Amniotic stem cell (primary cell): ENCODE data around the gene MYO18B.

ENCODE experiments used
- DNase-seq: peaks from one replicate; lab custom pipeline; 2025; lab: John Stamatoyannopoulos, UW

Gene MYO18B

DNA sequence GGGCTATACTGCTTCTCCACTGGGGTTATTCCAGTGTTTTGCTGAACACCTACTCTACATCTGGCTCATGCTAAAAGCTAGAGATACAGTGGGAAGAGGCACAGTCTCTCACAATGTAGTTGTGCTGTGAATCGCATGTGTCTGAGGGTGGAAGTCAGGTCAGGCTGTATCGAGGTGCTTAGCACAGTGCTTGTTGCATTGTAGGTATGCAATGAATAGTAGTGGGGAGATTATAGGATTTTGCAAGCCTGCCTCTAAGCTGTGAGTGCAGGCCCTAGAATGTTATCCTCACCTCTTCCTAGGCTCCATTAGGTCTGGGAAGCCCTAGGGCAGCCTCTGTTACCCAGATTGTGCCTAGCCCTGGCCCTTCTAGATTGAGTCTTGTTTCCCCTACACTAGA is 37.4 kb downstream of the MYO18B start:
- DNase-seq = no peak

DNA sequence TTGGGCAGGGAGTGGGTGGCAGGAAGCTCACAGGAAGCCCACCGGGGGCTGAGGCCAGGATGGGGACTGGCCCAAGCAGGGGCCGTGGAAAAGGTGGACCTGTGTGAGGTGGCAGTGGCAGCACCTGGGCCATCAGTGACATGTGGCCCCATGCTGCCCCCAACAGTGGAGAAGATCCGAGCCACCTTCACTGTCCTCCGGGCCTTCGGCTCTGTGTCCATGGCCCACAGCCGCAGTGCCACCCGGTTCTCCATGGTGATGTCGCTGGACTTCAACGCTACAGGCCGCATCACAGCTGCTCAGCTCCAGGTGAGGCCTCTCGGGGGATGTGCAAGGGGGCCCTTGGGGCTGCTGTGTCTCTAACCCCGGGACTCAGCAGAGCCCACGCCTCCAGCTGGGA is 37.9 kb downstream of the MYO18B start:
- no peak for DNase-seq

DNA sequence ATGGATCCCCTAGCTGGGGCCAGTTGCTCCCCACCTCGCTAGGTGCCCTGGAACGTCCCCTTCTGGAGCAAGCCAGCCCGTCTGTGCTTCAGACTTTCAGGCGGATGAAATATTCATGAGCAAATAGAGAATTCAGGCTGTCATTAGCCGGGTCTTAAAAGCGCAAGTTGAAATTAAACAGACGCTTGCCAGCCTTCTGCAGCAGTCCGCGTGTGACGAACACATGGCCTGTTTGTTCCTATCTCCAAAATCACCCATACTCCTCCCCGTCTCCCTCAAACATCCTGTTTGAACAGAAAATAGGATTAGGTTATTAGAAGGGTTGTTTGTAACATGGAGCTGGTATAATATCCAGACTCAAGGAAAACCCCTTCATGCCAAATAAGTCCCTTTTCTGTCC is 38.7 kb downstream of the MYO18B start:
- DNase-seq = no peak

DNA sequence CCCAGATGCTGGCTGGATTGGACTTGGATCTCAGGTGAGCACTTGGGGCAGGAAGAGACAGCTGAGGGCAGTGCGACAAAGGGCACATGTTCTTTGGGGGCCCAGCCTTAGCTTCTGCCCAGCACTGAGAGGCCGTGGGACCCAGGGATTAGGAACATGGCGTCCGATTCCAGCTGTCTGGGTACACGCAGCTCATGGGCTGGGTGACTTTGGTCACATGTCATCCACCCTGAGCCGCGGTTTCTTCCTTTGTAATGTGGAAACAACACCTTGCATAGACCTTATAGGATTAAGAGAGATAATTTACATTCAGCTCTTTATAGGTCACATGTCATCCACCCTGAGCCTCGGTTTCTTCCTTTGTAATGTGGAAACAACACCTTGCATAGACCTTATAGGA is 39.8 kb downstream of the MYO18B start:
- no peak for DNase-seq

DNA sequence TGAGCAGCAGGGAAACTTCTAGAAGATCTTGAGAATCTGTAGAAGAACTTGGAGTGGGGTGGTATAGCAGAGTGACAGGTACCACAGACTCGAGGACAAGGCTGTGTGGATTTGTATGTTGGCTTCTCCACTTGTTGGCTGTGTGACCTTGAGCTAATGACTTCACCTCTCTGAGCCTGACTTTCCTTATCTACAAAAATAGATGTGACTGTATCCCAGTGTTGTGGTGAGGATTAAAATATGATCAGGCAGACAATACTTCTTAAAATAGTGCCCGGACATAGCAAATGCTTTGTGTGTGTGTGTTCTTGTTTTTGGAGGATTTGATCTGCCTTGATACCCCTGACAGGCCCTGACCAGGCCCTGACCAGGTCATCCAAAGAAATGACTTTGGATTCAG is 40.8 kb downstream of the MYO18B start:
- no peak for DNase-seq

DNA sequence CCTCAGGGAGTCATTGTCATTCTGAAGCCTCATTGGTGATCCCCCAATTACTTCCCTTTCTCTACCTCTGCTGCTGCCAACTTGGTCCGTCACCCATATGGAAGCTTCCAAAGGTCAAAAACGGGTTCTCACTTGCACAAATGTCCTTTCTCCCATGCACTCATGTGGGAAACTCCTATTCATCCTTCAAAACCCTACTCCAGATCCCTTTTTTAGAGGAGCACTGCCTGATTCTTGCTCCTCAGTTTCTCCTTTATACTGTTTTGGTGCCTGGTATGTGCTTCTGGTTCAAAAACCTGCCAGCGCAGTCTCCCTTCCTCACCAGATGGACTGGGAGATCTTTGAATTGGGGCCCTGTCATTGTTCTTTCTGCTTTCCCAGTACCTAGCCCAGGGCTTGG is 41.9 kb downstream of the MYO18B start:
- DNase-seq = no peak

DNA sequence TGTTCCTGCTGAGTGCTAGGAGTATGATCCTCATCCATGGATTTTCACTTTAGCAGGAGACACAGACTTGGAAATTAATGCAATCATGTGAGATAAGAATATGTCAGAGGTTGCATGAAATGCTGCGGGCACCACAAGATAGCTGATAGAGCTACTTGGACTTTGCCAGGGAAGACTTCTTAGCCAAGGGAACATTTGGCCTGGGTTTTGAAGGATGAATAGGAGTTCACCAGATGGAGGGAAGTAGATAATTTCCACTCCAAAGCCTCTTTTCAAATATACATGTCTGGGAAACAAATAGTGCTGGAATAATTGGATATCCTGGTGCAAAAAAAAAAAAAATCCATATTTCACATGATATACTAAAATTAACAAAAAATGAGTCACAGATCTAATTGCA is 44.2 kb downstream of the MYO18B start:
- DNase-seq = no peak

DNA sequence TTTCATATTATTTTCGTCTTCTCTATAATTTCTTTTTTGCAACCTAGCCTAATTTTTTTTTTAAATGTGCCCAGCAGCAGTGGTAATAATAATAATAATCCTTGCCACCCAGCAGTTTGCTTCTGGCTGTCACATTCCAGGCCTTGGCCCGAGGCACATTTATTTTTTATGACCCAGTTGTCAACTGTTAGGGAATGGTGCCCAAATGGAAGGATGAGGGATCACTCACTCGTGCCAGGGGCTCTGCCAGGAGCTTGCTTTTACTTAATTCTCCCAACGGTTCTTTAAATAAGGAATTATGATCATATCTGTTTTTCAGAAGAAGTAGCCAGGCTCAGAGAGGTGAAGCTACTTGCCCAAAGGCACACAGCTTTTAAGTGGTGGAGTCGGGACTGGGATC is 49.6 kb downstream of the MYO18B start:
- no peak for DNase-seq

DNA sequence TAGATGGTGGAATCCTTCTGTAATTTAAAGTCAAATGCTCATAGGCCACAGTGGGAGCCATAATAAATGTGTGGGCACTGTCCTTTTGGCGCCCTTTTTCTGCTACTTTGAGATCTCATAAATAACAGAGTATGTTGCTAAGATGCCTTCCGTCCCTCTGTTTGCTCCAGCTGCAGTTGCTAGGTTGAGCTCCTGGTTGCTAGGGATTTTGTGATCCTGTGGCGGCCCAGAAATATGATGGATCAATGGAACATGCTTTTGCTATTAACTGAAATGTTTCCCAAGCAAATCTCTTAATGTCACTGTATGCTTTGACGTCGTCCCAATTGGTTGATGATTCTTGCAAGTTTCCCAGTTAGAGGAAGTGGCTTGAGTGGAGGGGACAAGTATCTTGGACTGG is 53.5 kb downstream of the MYO18B start:
- no peak for DNase-seq

DNA sequence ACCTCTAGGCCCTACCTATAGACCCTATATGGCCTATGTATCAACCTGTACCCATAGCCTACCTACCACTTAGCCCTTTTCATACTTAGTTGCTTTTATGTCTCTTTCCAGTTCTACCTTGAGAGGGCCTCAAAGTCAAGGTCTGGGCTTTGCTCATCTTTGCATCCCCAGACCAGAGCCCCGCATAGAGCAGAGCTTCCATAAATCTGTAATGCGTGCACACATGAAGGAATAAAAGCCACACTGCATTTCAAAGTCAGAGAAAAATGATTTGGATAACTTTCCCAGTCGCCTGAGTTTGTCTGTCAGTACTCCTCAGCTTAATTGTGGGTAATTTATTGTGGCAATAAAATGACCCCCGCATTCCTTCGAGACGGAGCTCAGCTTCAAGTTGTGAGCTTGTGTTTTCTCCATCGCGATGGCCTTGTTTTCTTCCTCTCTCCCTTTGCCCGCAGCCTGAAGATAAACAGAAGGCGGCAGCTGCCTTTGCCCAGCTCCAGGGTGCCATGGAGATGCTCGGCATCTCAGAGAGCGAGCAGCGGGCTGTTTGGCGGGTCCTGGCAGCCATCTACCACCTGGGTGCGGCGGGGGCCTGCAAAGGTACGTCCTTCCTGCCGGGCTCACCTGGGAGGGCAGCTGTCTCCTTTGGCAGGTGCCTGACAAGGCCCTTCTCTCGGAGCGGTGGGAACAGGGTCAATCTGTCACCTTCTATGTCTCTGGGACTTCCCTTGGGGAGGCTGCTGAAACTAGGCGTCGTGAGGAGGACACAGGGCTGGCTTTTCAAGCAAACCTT is 55.7 kb downstream of the MYO18B start:
- no peak for DNase-seq

DNA sequence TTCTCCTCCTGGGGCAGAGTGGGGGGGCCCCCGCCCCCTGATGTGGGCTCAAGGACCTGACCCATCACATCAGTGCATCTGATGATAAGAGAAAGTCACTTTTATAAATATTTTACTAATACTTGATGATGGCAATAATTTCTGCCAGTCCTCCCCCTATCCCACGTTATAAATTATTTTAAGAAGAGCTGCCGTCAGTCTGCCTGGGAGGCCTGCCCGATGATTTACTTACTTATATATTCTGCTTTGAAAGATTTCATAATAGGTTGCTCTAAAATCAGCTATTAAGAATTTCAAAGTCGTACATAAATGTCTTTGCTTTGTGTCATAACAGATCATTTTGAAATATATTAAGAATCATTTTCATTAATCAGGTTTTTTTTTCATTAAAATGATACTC is 58.8 kb downstream of the MYO18B start:
- DNase-seq = no peak

DNA sequence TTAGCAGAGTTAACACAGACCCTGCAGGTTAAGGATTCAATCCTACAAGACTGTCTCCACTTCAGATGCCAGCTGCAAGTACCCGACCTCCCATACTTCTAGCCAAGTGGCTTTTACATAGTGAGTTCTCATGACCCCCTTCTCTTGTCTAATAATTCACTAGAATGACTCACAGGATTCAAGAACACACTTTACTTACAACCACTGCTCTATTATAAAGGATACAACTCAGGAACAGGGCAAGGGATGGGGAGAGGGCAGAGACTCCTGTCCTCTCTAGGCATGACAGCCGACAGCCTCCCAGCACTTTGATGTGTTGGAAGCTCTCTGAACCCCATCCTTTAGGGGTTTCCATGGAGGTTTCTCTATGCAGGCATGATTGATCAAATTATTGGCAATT is 60.0 kb downstream of the MYO18B start:
- DNase-seq = no peak

DNA sequence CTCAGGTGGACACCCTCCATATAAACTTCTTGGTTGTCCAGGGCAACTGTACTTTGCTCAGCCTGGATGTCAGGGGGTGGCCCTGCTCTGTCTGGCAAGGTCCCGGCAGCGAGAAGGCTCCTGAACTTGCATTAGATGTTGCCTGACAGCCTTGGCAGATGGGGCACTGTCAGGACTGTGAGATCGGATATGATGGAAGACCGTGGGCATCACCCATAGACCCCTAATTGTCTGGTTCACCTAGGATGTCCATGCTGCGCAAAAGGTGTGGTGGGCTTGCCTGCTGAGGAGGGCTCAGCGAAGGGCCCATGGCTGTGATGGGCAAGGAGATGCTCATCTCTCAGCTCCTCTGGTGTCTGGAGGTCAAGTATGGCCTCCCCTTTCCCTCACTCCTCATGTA is 62.7 kb downstream of the MYO18B start:
- DNase-seq = no peak

DNA sequence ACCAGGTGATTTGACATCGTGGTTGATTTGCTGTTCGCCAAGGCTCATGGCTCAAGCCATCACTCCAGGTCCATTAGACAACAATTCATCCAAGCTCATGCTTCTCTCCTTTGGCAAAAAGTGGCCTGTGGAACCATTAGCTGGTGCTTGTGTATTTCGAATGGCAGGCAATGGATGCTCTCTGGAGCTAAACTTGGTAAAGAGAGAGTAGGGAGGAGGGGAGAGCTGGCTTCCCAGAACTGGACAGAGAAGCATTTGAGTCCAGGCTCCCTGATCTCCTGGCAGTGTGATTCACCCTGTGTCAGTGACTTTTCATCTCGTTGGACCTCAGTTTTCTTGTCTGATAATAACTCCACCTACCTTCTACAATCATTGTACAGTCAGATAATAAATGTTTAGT is 64.6 kb downstream of the MYO18B start:
- no peak for DNase-seq

DNA sequence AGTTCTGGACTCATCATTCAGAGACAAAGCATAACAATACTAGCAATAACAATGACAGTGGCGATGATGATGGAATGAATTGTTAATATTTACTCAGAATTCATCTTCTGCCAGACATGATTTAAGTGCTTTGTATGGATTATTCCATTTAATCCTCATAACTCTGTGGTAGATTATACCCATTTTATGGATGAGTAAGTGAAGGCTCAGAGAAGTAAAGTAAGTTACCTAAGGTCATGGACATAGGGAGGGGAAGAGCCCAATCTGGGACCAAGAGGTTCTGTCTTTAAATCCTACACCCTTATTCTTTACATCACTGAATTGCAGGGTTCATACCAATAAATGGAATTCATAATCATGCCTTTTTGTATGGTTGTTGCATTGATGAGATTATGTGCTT is 72.7 kb downstream of the MYO18B start:
- DNase-seq = no peak

DNA sequence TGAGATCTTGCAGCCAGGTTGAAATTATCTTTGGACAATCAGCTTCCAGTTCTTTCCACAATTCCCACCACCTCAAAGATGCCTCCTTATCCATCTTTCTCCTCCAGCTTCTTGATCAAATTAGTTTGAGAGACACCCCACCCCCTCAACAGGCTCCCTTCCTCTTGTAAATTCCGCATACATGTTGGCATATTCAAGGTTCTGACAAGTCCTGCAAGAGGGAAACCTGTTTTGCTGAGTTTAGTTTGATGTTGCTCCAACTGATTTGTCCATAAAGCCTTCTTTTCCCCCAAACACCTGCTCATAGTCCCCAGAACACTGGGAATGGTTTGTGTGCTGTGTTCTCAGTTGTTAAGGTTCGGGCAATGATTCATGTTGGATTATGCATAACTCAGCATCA is 73.6 kb downstream of the MYO18B start:
- no peak for DNase-seq

DNA sequence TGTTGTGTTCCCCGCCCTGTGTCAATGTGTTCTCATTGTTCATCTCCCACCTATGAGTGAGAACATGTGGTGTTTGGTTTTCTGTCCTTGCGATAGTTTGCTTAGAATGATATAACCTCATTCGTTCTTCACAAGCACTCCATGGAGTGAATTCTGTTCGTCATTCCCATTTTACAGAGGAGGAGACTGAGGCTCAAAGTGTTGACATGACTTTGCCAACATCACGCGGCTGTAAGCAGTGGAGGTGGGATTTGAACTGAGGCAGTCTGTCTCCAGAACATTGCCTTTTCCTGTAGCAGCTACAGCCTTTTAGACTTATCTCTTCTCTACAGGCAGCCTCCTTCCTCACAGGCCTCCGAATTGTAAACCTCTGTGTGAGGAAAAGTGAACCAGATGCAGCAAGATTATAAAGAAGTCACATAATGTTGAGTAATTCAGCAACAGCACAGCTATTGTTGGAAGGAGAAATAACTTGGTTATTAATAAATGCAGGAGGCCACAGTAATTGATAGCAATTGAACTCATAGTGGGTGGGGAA is 74.6 kb downstream of the MYO18B start:
- no peak for DNase-seq

DNA sequence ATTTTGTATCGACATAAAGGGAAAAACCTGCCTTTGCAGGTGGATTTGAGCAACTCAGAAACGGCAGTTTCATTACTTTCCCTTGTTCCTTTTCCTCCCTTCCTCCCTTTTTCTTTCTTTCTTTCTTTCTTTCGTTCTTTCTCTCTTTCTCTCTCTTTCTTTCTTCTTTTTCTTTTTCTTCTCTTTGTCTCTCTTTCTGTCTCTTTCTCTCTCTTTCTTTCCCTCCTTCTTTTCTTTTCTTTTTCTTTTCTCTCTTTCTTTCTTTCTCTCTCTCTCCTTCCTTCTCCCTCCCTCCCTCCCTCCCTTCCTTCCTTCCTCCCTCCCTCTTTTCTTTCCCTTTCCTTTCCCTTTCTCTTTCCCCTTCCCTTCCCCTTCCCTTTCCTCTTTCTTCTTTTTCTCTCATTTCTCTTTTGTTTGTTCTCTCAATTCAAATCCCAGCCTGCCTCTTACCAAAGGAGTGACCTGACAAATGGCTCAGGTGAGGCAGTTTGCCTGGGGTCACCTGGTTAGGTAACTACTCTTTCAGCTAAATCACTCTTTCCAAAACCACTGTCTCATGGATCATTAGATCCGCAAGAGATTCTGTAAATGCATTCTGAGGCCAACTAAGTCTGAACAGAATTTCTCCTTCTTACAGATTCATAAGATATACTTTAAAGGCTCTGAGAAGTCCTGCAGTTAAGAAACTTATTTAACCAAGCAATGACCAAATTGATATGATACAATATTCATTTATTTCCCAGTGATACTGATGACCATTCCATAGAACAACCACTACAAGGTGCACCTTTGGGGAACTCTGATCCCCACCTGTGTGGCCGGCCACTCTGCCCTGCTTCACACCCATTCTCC is 75.3 kb downstream of the MYO18B start:
- no peak for DNase-seq

DNA sequence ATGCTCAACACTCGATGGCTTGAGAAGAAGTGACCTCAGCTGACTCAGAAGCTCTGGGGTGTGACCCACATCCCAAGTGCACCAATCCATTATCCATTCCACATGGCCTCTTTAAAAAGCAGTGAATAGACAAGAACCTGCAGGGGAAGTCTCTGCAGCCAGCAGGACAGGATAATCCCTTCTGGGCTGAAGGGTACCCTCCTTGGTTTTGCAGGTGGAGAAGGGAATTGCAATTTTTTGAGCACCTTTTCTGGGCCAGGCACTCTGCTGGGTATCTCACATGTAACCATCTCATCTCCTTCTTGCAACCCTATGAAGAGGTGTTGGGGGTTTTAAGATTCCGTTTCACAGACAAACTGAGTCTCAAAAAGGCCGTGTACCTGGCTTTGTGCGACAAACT is 76.6 kb downstream of the MYO18B start:
- no peak for DNase-seq

DNA sequence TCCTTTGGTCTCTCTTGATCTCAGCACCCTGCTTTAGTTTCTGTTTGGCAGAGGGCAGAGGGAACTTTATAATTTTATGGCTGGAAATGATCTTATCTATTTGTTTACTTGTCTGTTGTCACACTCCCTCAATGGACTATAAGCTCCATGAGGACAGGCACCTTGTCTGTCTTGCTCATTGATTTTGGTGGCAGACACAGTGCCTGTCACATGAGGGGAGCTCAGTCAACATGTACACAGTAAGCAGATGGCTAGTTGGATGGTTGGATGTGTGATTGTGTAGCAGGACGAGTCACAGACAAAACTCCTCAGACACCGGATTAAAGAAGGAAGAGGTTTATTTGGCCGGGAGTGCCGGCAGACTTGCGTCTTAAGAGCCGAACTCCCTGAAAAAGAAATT is 80.4 kb downstream of the MYO18B start:
- DNase-seq = no peak

DNA sequence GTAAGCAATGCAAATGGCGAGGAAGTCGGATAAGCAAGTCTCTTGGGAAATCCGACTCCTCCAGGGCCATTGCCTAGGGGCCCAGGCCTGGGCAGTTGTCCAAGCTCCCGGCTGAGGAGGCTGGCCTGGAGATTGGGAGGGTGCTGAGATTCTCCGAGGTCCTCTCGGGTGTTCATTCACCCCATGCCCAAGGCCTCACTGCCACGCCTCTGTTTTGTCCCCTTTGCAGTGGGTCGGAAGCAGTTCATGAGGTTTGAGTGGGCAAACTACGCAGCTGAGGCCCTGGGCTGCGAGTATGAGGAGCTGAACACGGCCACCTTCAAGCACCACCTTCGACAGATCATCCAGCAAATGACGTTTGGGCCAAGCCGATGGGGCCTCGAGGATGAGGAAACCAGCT is 81.3 kb downstream of the MYO18B start:
- DNase-seq = no peak

DNA sequence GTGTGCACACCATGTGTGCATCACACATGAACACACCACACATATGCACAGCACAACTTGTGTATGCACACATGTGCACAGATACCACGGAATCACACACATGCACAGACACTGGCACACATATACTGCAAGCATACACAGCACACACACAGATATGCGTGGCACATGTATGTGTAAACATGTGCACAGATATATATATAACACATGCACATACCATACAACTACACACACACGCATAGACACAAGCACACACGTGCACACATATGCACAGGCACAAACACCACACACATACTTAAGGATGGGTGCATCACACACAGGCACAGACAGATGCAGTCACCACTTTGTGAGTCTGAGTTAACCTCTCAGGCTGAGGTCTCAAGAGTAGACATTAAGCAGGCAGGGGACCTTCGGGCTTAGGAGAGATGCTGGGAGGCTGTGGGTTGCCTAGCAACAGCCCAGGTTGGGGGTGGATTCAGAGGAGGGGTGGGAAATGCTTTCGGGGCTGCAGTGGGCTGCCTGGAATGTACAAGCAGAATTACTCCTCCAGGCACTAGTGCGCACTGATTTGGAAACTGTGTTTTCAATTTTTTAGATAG is 82.9 kb downstream of the MYO18B start:
- DNase-seq = no peak

DNA sequence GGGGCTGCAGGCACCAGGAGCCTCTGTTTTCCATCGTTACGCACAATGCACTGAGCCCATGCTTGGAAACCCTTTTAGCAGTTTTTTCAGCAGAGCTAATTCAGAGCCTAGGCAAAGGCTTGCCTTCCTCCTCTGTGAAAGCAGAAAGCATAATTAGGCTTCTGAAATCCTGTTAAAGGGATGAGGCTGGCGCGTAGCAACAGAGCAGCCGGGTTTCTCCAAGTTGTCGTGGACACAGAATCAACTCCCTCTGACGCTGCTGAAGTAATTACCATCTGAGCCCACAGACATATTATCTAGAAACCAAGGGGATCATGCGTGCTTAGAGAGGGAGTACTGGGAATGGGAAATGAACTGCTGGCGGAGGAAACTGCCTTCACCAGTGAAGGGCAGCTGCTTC is 85.4 kb downstream of the MYO18B start:
- DNase-seq = no peak
